Colonic mucosa (tissue), 4 donors: ENCODE results near the gene VASN. TPM values are rescaled to one million over a fixed set of nuclear protein-coding genes. Genes with fewer than 3 reads are reported as not detected.

Experiments
- DNase-seq: peaks from one replicate; pipeline ENCODE4 v3.0.0-alpha.2; 2020
- H3K27ac ChIP-seq: fragments of 200-600 bp; one replicate; pipeline ENCODE4 v1.8.0; 2021
- H3K27me3 ChIP-seq: fragments of 200-600 bp; one replicate; pipeline ENCODE4 v1.8.0; 2021
- H3K36me3 ChIP-seq: fragments of 200-600 bp; one replicate; pipeline ENCODE4 v1.8.0; 2021
- H3K4me1 ChIP-seq: fragments of 200-600 bp; one replicate; pipeline ENCODE4 v1.8.0; 2021; ENCODE audit warnings: mild to moderate bottlenecking
- H3K4me3 ChIP-seq: fragments of 200-600 bp; one replicate; pipeline ENCODE4 v1.8.0; 2021
- H3K9ac ChIP-seq, 2 donors: one replicate each; pipeline ENCODE4 v1.7.0; 2013; ENCODE audit warnings: control low read depth in 2 of 2, low read depth in 2 of 2, low read length in 2 of 2
- H3K9me3 ChIP-seq: fragments of 200-600 bp; one replicate; pipeline ENCODE4 v1.8.0; 2021
- CTCF ChIP-seq: fragments of 200-600 bp; IDR thresholded peaks from one replicate; pipeline ENCODE4 v1.8.0; 2022; ENCODE audit warnings: antibody characterized with exemption, mild to moderate bottlenecking
- intact Hi-C: fragments of 100-400 bp; cut with DNase I; formaldehyde crosslinking; loops from one replicate; pipeline ENCODE4 v1.14.1; 2022
- total RNA-seq, 2 donors: library from RNA; stranded (reverse); fragmentation: NEBNext Ultra II Directional in 1 of 2; extraction: Animal tissue kit (Norgen Biotek cat#: 25700) in 1 of 2; gene quantifications; one replicate each; pipeline ENCODE4 v1.2.1, GENCODE V29; 2021
- donor health status: healthy.
- donor health status: DM: no; HTN: no; CAD: no.
- donor health status: DM: no; HTN: no; CAD: no.

VASN gene
- total RNA-seq, 2 donors from 2014 or later = 2.7 to 4.1 TPM

GRCh38 chr16:4365014-4365406 lies 6.6 kb upstream of the VASN start:
- no peak overlapping the region for H3K4me3 ChIP-seq
- no peak overlapping the region for H3K9ac ChIP-seq
- DNase-seq = no peak
- intact Hi-C loops = no loop called here
- no peak overlapping the region for H3K27ac ChIP-seq
- TF ChIP-seq CTCF = no peak
- no peaks in the 10 kb centered on the region for H3K4me1 ChIP-seq
- H3K27me3 ChIP-seq = no peaks in the 10 kb centered on the region
- no peaks in the 10 kb centered on the region for H3K9me3 ChIP-seq
- H3K36me3 ChIP-seq = no peaks in the 10 kb centered on the region

GRCh38 chr16:4365615-4366014 lies 6.0 kb upstream of the VASN start:
- H3K4me3 ChIP-seq = no peak overlapping the region
- intact Hi-C loops = no loop called here
- H3K27ac ChIP-seq = no peak overlapping the region
- no peaks in the 10 kb centered on the region for H3K36me3 ChIP-seq
- DNase-seq = no peak
- H3K4me1 ChIP-seq = no peaks in the 10 kb centered on the region
- no peak for TF ChIP-seq CTCF
- no peak overlapping the region for H3K9ac ChIP-seq
- no peaks in the 10 kb centered on the region for H3K9me3 ChIP-seq
- no peaks in the 10 kb centered on the region for H3K27me3 ChIP-seq

- DNase-seq = no peak
- Histone ChIP-seq H3K36me3 (no peaks in the 10 kb centered on the region), H3K27me3 (no peaks in the 10 kb centered on the region), H3K4me1 (no peaks in the 10 kb centered on the region), H3K9ac (no peak overlapping the region), H3K4me3 (no peak overlapping the region), H3K9me3 (no peaks in the 10 kb centered on the region), H3K27ac (no peak overlapping the region)
- no peak for TF ChIP-seq CTCF
- intact Hi-C loops = no loop called here
Observed at GRCh38 chr16:4366016-4366415, 5.6 kb upstream of the VASN start.

- Histone ChIP-seq H3K27ac (no peak overlapping the region), H3K4me3 (no peak overlapping the region), H3K36me3 (no peaks in the 10 kb centered on the region), H3K4me1 (peaks cover 3% of the 10 kb centered on the region), H3K27me3 (no peaks in the 10 kb centered on the region), H3K9ac (no peak overlapping the region), H3K9me3 (no peaks in the 10 kb centered on the region)
- DNase-seq = no peak
- no peak for TF ChIP-seq CTCF
- intact Hi-C loops = no loop called here
Observed at GRCh38 chr16:4367393-4367856, 4.2 kb upstream of the VASN start.

- H3K9ac ChIP-seq = peak overlapping the region in 1 of 2 donors; percentile 2
- H3K4me3 ChIP-seq = no peak overlapping the region
- H3K36me3 ChIP-seq = no peaks in the 10 kb centered on the region
- TF ChIP-seq CTCF = no peak
- intact Hi-C loops = no loop called here
- no peaks in the 10 kb centered on the region for H3K9me3 ChIP-seq
- peaks cover 3% of the 10 kb centered on the region for H3K4me1 ChIP-seq
- no peak for DNase-seq
- no peaks in the 10 kb centered on the region for H3K27me3 ChIP-seq
- H3K27ac ChIP-seq = no peak overlapping the region
Observed at GRCh38 chr16:4369007-4369733, 2.5 kb upstream of the VASN start.
